ENCODE data around the gene COBLL1. TPM values are rescaled to one million over a fixed set of nuclear protein-coding genes. Genes with fewer than 3 reads are reported as not detected.

The COBLL1 gene
- total RNA-seq, 1 donor from 2014 or later, result 222 TPM

GRCh38 chr2:164840930-164841718, 499 bp downstream of the COBLL1 start:
- H3K9me3 Mint-ChIP-seq, result no peaks in the 10 kb centered on the region
- no peak for TF ChIP-seq CTCF (IDR thresholded peaks at IDR 0.05)
- no peaks in the 10 kb centered on the region for H3K27me3 Mint-ChIP-seq
- ATAC-seq (ENCODE audit: low read depth), result peak; percentile 81
- intact Hi-C loops (cut with micrococcal nuclease), result loop anchor here (1.0 to 5.0 kb wide), 10 partner anchors 8 to 953 kb away; partner anchors contain the start of genes GALNT3 and SCN3A
- ChIA-PET POLR2A (interaction anchor here (0.6 to 4.8 kb wide), 19 partner anchors 9 to 152 kb away, joined by 3 to 93 read pairs (median 6); no protein-coding TSS in a partner anchor), CTCF (interaction anchor here (1.0 to 2.7 kb wide), 19 partner anchors 13 to 114 kb away, joined by 3 to 39 read pairs (median 3); no protein-coding TSS in a partner anchor)
- peak overlapping the region; percentile 97 for H3K4me3 Mint-ChIP-seq
- H3K4me1 Mint-ChIP-seq, result peaks cover 50% of the 10 kb centered on the region
- peak; percentile 74 for DNase-seq
- peak overlapping the region; percentile 91 for H3K27ac Mint-ChIP-seq
- peaks cover 16% of the 10 kb centered on the region for H3K36me3 Mint-ChIP-seq (ENCODE audit: low read depth)

- peak; percentile 46 for DNase-seq
- ATAC-seq (ENCODE audit: low read depth), result peak; percentile 25
Measured at GRCh38 chr2:164840458-164840929, 1.1 kb downstream of the COBLL1 start.

GRCh38 chr2:164839914-164840457, 1.6 kb downstream of the COBLL1 start:
- intact Hi-C loops (cut with micrococcal nuclease), result loop anchor here (2.0 to 5.0 kb wide), 4 partner anchors 57 to 362 kb away; partner anchors contain the start of gene SCN3A
- ChIA-PET POLR2A (interaction anchor here (0.7 to 4.8 kb wide), 7 partner anchors 8 to 100 kb away, joined by 3 to 93 read pairs (median 14); no protein-coding TSS in a partner anchor), CTCF (interaction anchor here (0.9 to 2.5 kb wide), 4 partner anchors 11 to 81 kb away, joined by 3 to 37 read pairs (median 4); no protein-coding TSS in a partner anchor)
- no peak for ATAC-seq (ENCODE audit: low read depth)
- Mint-ChIP-seq H3K36me3 (ENCODE audit: low read depth) (peaks cover 16% of the 10 kb centered on the region), H3K27ac (peak overlapping the region; percentile 91), H3K27me3 (no peaks in the 10 kb centered on the region), H3K4me1 (peaks cover 56% of the 10 kb centered on the region), H3K4me3 (peak overlapping the region; percentile 97), H3K9me3 (no peaks in the 10 kb centered on the region)
- TF ChIP-seq CTCF (IDR thresholded peaks at IDR 0.05), result no peak
- no peak for DNase-seq

More at GRCh38 chr2:164840458-164840929, 1.1 kb downstream of the COBLL1 start:
- Mint-ChIP-seq H3K9me3 (no peaks in the 10 kb centered on the region), H3K27me3 (no peaks in the 10 kb centered on the region), H3K36me3 (ENCODE audit: low read depth) (peaks cover 16% of the 10 kb centered on the region), H3K4me3 (peak overlapping the region; percentile 97), H3K27ac (peak overlapping the region; percentile 91), H3K4me1 (peaks cover 51% of the 10 kb centered on the region)
- TF ChIP-seq CTCF (IDR thresholded peaks at IDR 0.05), result no peak
- CTCF ChIA-PET, result interaction anchor here (1.5 to 2.7 kb wide), 6 partner anchors 19 to 101 kb away, joined by 3 to 39 read pairs (median 8); no protein-coding TSS in a partner anchor
- POLR2A ChIA-PET, result interaction anchor here (0.6 to 4.8 kb wide), 12 partner anchors 8 to 104 kb away, joined by 3 to 93 read pairs (median 8); no protein-coding TSS in a partner anchor
- intact Hi-C loops (cut with micrococcal nuclease), result loop anchor here (2.0 to 5.0 kb wide), 4 partner anchors 56 to 362 kb away; partner anchors contain the start of gene SCN3A

- ChIA-PET POLR2A (no interaction called here), CTCF (no interaction called here)
- Mint-ChIP-seq H3K36me3 (ENCODE audit: low read depth) (peaks cover 16% of the 10 kb centered on the region), H3K4me1 (peaks cover 57% of the 10 kb centered on the region), H3K27me3 (no peaks in the 10 kb centered on the region), H3K4me3 (no peak overlapping the region), H3K9me3 (no peaks in the 10 kb centered on the region), H3K27ac (no peak overlapping the region)
- intact Hi-C loops (cut with micrococcal nuclease), result no loop called here
- ATAC-seq (ENCODE audit: low read depth) (no peak), DNase-seq (no peak)
- TF ChIP-seq CTCF (IDR thresholded peaks at IDR 0.05), result no peak
Measured at GRCh38 chr2:164837807-164838206, 3.8 kb downstream of the COBLL1 start.
